IMR-90 (cell line): ENCODE measurements around the gene TCF25.

Experiments used
- CEBPB ChIP-seq: IDR thresholded peaks from 2 replicates; pipeline ENCODE4 v1.6.1; 2012; ENCODE audit warnings: low read depth, low read length, improper control_type of control experiment
- CTCF ChIP-seq: conservative IDR thresholded peaks from 2 replicates; pipeline ENCODE4 v1.5.1; 2012; ENCODE audit warnings: mild to moderate bottlenecking, low read depth, low read length, improper control_type of control experiment
- MAFK ChIP-seq: IDR thresholded peaks from 2 replicates; pipeline ENCODE4 v1.6.1; 2012; ENCODE audit warnings: low read depth, low read length, improper control_type of control experiment
- POLR2A ChIP-seq: IDR thresholded peaks from 2 replicates; pipeline ENCODE4 v1.6.1; 2012; ENCODE audit warnings: mild to moderate bottlenecking, low read depth, low read length
- RFX5 ChIP-seq: IDR thresholded peaks from 2 replicates; pipeline ENCODE4 v1.8.0; 2012; ENCODE audit warnings: low read depth, mild to moderate bottlenecking, low read length, moderate library complexity
- SMC3 ChIP-seq: fragments of 150-350 bp; IDR thresholded peaks from 2 replicates; pipeline ENCODE4 v1.6.1; 2016; ENCODE audit warnings: low read depth, mild to moderate bottlenecking, antibody characterized with exemption, low read length, moderate library complexity
- USF2 ChIP-seq: fragments of 150-350 bp; IDR thresholded peaks from 2 replicates; pipeline ENCODE4 v1.6.1; 2017; ENCODE audit warnings: mild to moderate bottlenecking, antibody characterized with exemption, low read length, low read depth

DNA sequence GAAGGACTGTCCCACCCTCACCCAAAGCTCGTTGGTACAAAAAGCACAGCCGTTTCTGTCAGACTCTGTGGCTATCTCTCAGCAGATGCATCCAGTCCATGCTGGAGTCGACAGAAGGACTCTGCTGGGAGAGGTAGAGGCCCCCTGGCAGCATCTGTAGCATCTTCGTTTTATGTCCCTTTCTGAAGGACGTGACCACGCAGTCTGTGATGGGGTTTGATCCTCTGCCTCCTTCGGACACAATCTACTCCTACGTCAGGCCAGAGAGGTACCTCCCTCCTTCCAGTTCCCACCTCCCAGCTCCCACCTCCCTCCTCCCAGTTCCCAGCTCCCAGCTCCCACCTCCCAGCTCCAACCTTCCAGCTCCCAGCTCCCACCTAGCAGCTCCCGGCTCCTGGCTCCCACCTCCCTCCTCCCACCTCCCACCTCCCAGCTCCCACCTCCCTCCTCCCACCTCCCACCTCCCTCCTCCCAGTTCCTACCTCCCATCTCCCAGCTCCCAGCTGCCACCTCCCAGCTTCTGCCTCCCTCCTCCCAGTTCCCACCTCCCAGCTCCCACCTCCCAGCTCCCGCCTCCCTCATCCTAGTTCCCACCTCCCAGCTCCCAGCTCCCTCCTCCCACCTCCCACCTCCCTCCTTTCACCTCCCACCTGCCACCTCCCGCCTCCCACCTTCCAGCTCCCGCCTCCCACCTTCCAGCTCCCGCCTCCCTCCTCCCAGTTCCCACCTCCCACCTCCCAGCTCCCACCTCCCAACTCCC lies 33.8 kb downstream of the TCF25 start:
- TF ChIP-seq CTCF (no peak), USF2 (no peak), CEBPB (no peak), POLR2A (no peak), MAFK (no peak), RFX5 (no peak), SMC3 (no peak)
